Tibial nerve (tissue), 4 donors: ENCODE data around the gene PFKFB2. TPM values are rescaled to one million over a fixed set of nuclear protein-coding genes. Genes with fewer than 3 reads are reported as not detected.

Source experiments
- DNase-seq, 2 donors: peaks; one replicate each; pipeline ENCODE4 v3.0.0-alpha.2; 2019; ENCODE audit warnings: low spot score in 2 of 2
- H3K27ac ChIP-seq, 4 donors: fragments of 200-600 bp; sonication (generic) in 3 of 4; one replicate each; pipeline ENCODE4 v1.5.1; 2017 to 2019; ENCODE audit warnings: mild to moderate bottlenecking in 1 of 4
- H3K27me3 ChIP-seq, 2 donors: fragments of 200-600 bp; sonication (generic) in 1 of 2; one replicate each; pipeline versions ENCODE4 v1.5.1 to v1.6.0; 2017 to 2019
- H3K36me3 ChIP-seq, 3 donors: fragments of 200-600 bp; sonication (generic); one replicate each; pipeline ENCODE4 v1.5.1; 2018 to 2019
- H3K4me1 ChIP-seq, 4 donors: fragments of 200-600 bp; sonication (generic) in 3 of 4; one replicate each; pipeline ENCODE4 v1.5.1; 2017 to 2019
- H3K4me3 ChIP-seq, 4 donors: fragments of 200-600 bp; sonication (generic) in 3 of 4; one replicate each; pipeline ENCODE4 v1.5.1; 2017 to 2019; ENCODE audit warnings: mild to moderate bottlenecking in 1 of 4, moderate library complexity in 1 of 4
- H3K9me3 ChIP-seq, 4 donors: fragments of 200-600 bp; sonication (generic) in 3 of 4; one replicate each; pipeline ENCODE4 v1.5.1; 2017 to 2019
- EP300 ChIP-seq, 2 donors: sonication (generic); formaldehyde crosslinking; IDR thresholded peaks; one replicate each; pipeline ENCODE4 v1.6.1; 2017; ENCODE audit warnings: antibody characterized with exemption in 2 of 2, mild to moderate bottlenecking in 1 of 2
- POLR2A ChIP-seq, 2 donors: fragments of 450-650 bp; IDR thresholded peaks; one replicate each; pipeline ENCODE4 v1.6.1; 2017; ENCODE audit warnings: antibody characterized with exemption in 2 of 2, mild to moderate bottlenecking in 2 of 2, moderate library complexity in 2 of 2
- WGBS, 2 donors: methylation state at CpG; one replicate each; pipeline ENCODE4 v1.1.5; 2018; 5-methylcytosine and 5-hydroxymethylcytosine counted together
- total RNA-seq, 4 donors: library from RNA; depleted of rRNA; stranded (reverse); fragments of >200 nt; gene quantifications; one replicate each; pipeline ENCODE4 v1.1.0, GENCODE V29; 2016
- TF ChIP-seq, protein P1 (sequence below), 5 experiments: fragments of 200-600 bp in 3 of 5; fragments of 450-650 bp in 2 of 5; sonication (generic) in 3 of 5; IDR thresholded peaks; one replicate each; pipeline ENCODE4 v1.5.1; 2016 to 2019; ENCODE audit warnings: antibody characterized with exemption in 5 of 5, mild to moderate bottlenecking in 3 of 5, moderate library complexity in 2 of 5

Gene PFKFB2
- total RNA-seq, 4 donors from 2014 or later: 6.5 to 9.8 (median 8.6) TPM

DNA sequence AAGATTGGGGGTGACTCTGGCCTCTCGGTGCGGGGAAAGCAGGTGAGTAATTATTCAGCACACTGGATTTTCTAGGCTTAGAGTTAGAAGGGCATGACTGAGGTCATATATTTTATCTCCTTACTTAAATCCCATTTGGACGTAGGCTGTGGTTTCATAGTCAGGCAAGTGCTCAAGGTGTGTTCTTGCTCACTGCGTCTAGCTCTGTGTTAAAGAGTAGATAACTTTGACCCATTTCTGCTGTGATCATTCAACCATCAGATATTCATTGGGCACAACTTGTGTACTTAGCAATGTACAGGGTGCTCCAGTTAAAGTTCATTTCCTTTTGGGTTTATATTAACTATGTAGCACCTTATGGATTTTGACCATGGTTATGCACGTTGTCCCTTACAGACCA is 14.6 kb downstream of the PFKFB2 start:
- TF ChIP-seq EP300 (IDR thresholded peaks at IDR 0.05): no peak
- TF ChIP-seq, protein P1, sequence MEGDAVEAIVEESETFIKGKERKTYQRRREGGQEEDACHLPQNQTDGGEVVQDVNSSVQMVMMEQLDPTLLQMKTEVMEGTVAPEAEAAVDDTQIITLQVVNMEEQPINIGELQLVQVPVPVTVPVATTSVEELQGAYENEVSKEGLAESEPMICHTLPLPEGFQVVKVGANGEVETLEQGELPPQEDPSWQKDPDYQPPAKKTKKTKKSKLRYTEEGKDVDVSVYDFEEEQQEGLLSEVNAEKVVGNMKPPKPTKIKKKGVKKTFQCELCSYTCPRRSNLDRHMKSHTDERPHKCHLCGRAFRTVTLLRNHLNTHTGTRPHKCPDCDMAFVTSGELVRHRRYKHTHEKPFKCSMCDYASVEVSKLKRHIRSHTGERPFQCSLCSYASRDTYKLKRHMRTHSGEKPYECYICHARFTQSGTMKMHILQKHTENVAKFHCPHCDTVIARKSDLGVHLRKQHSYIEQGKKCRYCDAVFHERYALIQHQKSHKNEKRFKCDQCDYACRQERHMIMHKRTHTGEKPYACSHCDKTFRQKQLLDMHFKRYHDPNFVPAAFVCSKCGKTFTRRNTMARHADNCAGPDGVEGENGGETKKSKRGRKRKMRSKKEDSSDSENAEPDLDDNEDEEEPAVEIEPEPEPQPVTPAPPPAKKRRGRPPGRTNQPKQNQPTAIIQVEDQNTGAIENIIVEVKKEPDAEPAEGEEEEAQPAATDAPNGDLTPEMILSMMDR (IDR thresholded peaks at IDR 0.05): no peak
- TF ChIP-seq POLR2A (IDR thresholded peaks at IDR 0.05): no peak
- 91 to 94% methylated on average over 5 of the region's 5 CpGs for WGBS, 2 donors

DNA sequence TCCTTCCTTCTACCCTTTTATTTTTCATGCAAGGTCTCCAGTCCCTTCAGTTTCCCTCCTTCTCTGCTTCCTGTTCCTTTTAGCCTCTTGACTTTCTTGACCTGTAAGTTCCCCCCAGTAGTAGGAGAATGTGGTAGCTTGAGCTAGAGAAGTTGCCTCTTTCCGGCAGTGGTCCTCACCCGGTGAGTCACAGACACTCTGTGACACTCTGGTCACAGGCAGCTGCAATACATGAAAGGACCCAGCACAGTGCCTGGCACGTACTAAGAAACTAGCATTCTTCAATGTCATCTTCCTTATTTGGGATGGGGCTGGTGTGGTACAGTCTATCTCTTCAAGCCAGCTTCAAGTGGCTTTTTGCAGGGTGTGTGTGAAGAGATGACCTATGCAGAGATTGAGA is 16.0 kb downstream of the PFKFB2 start:
- no peak for TF ChIP-seq POLR2A (IDR thresholded peaks at IDR 0.05)
- TF ChIP-seq, protein P1 (IDR thresholded peaks at IDR 0.05): no peak
- TF ChIP-seq EP300 (IDR thresholded peaks at IDR 0.05): no peak
- WGBS, 2 donors: 69 to 81% methylated on average over 3 of the region's 3 CpGs
- H3K9me3 ChIP-seq: no peaks in the 10 kb centered on the region
- H3K36me3 ChIP-seq: peaks cover 0 to 88% (median 8%) of the 10 kb centered on the region in 3 donors
- H3K27ac ChIP-seq: no peak overlapping the region
- H3K4me1 ChIP-seq: peaks cover 0 to 4% (median 0%) of the 10 kb centered on the region in 4 donors
- H3K27me3 ChIP-seq: no peaks in the 10 kb centered on the region
- DNase-seq: no peak
- H3K4me3 ChIP-seq: no peak overlapping the region

More for the DNA sequence above, 14.6 kb downstream of the PFKFB2 start:
- Histone ChIP-seq H3K27ac (peak overlapping the region in 1 of 4 donors; percentile 40), H3K27me3 (no peaks in the 10 kb centered on the region), H3K36me3 (peaks cover under 1 to 92% (median 8%) of the 10 kb centered on the region in 3 donors), H3K4me1 (peaks cover 0 to 4% (median 0%) of the 10 kb centered on the region in 4 donors), H3K4me3 (no peak overlapping the region), H3K9me3 (no peaks in the 10 kb centered on the region)
- DNase-seq: no peak

DNA sequence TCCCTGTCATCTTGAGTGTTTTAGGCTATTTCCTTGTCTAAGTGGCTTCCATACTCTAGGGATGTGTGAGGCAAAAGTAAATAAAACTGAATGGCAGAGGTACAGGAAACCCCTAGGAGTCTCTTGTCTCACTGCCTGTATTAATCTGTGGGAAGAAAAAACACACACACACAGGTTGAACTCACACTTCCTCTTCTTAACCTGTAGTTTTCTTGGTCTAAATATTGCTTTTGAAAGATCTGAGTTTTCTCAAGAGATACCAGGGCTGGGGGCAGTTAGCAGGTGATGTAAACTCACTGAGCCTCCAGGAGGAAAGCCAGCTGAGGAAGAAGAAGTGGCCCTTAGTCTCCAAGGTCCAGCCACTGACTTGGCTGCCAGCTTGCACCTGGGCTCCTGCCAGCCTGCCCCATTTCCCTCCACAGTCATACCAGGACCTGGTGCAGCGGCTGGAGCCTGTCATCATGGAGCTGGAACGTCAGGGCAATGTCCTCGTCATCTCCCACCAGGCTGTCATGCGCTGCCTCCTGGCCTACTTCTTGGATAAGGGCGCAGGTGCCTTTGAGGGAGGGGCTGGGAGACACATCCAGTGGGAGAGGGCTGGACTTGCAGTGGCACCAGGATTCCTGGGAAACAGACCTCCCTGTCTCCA is 16.9 kb downstream of the PFKFB2 start:
- no peak overlapping the region for H3K27ac ChIP-seq
- no peaks in the 10 kb centered on the region for H3K9me3 ChIP-seq
- peaks cover 0 to 82% (median 8%) of the 10 kb centered on the region in 3 donors for H3K36me3 ChIP-seq
- 92 to 97% methylated on average over 5 of the region's 5 CpGs for WGBS, 2 donors
- no peak overlapping the region for H3K4me3 ChIP-seq
- no peaks in the 10 kb centered on the region for H3K27me3 ChIP-seq
- DNase-seq: no peak
- TF ChIP-seq, protein P1 (IDR thresholded peaks at IDR 0.05): no peak
- TF ChIP-seq EP300 (IDR thresholded peaks at IDR 0.05) (no peak), POLR2A (IDR thresholded peaks at IDR 0.05) (no peak)
- no peaks in the 10 kb centered on the region for H3K4me1 ChIP-seq

DNA sequence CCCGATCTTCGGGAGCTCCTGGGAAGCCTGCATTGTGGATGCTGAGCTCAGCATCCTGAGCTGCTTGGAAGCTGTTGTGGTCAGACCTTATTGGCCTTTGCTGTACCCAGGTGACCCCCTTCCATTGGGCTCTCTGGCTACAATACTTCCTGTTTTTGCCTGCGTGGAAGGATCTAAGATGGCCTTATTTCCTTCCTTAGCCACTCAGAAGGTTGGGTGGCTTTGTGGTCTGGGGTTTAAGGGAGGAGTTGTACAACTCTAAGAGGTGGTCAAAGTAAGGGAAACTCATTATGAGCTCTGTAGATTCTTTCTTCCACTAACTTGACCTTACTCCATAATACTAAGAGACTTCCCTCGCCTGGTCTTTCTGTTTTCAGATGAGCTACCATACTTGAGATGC is 17.7 kb downstream of the PFKFB2 start:
- DNase-seq: no peak
- TF ChIP-seq EP300 (IDR thresholded peaks at IDR 0.05): no peak
- TF ChIP-seq, protein P1 (IDR thresholded peaks at IDR 0.05): no peak
- TF ChIP-seq POLR2A (IDR thresholded peaks at IDR 0.05): no peak
- H3K4me3 ChIP-seq: no peak overlapping the region
- H3K9me3 ChIP-seq: no peaks in the 10 kb centered on the region
- H3K27me3 ChIP-seq: no peaks in the 10 kb centered on the region
- 80 to 87% methylated on average over 4 of the region's 4 CpGs for whole genome bisulfite sequencing, 2 donors
- H3K27ac ChIP-seq: no peak overlapping the region
- H3K36me3 ChIP-seq: peaks cover 0 to 74% (median 8%) of the 10 kb centered on the region in 3 donors
- no peaks in the 10 kb centered on the region for H3K4me1 ChIP-seq

DNA sequence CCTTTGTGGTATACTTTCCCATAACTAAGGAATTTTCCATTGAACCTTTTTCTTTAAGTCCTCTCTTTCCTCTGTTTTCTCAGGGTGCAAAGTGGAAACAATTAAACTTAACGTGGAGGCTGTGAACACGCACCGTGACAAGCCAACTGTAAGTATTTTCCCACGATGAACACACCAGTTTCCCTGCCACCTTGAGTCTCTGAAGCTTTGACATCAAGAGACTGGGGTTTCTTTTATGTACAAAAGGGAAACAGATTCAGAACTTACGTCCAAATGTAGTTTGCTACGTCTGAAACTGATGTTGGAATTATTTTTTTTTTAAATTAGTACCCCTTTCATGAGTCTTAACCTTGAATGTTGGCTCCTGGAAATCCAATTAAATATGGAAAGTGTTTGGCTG is 18.4 kb downstream of the PFKFB2 start:
- Histone ChIP-seq H3K9me3 (no peaks in the 10 kb centered on the region), H3K27ac (no peak overlapping the region), H3K4me3 (no peak overlapping the region), H3K27me3 (no peaks in the 10 kb centered on the region), H3K4me1 (no peaks in the 10 kb centered on the region), H3K36me3 (peaks cover 0 to 67% (median 8%) of the 10 kb centered on the region in 3 donors)
- TF ChIP-seq EP300 (IDR thresholded peaks at IDR 0.05) (no peak), POLR2A (IDR thresholded peaks at IDR 0.05) (no peak)
- TF ChIP-seq, protein P1 (IDR thresholded peaks at IDR 0.05): no peak
- DNase-seq: no peak
- 88 to 92% methylated on average over 6 of the region's 6 CpGs for WGBS, 2 donors
